Ureter (tissue), 1 donor: ENCODE data around the gene HEXB. TPM values are rescaled to one million over a fixed set of nuclear protein-coding genes. Genes with fewer than 3 reads are reported as not detected.
A peak's percentile ranks its signal among the peaks of the same experiment; 100 is the strongest.

Experiments
- DNase-seq: peaks from one replicate; pipeline ENCODE4 v3.0.0-alpha.2; 2020; ENCODE audit warnings: low spot score
- total RNA-seq: library from RNA; stranded (reverse); gene quantifications from one replicate; pipeline ENCODE4 v1.2.4, GENCODE V29; 2023
- donor health status: DM: yes; HTN: yes; CAD: no.

Gene HEXB
- total RNA-seq = 101 TPM

GRCh38 chr5:74684900-74685851 is at the start of gene HEXB:
Gene HEXB, plus strand, starts transcription at chr5:74685233. Its CDS starts 28 bp downstream, at chr5:74685261.
- peak; percentile 93 for DNase-seq

- no peak for DNase-seq
Observed at GRCh38 chr5:74636149-74636548, 48.9 kb upstream of the HEXB start.

GRCh38 chr5:74636552-74636951 is 48.5 kb upstream of the HEXB start:
- no peak for DNase-seq

- DNase-seq = no peak
Observed at GRCh38 chr5:74638544-74638969, 46.5 kb upstream of the HEXB start.

GRCh38 chr5:74638970-74639806 is 45.8 kb upstream of the HEXB start:
- no peak for DNase-seq

GRCh38 chr5:74639807-74640449 is 45.1 kb upstream of the HEXB start:
- no peak for DNase-seq

- DNase-seq = peak; percentile 87
Observed at GRCh38 chr5:74640450-74640953, 44.5 kb upstream of the HEXB start, which contains the start of gene ENC1. Gene ENC1, minus strand, starts transcription at chr5:74640728. Its CDS starts 4,243 bp downstream, at chr5:74636485.

GRCh38 chr5:74640954-74641734 is 43.9 kb upstream of the HEXB start:
- DNase-seq = peak; percentile 71

GRCh38 chr5:74641735-74642542 is 43.1 kb upstream of the HEXB start:
- DNase-seq = peak; percentile 61

GRCh38 chr5:74642543-74642863 is 42.5 kb upstream of the HEXB start:
- DNase-seq = no peak

GRCh38 chr5:74643111-74643562 is 41.9 kb upstream of the HEXB start:
- DNase-seq = no peak

- no peak for DNase-seq
Observed at GRCh38 chr5:74647096-74647495, 37.9 kb upstream of the HEXB start.

GRCh38 chr5:74648835-74649293 is 36.2 kb upstream of the HEXB start:
- no peak for DNase-seq

GRCh38 chr5:74649421-74649973 is 35.5 kb upstream of the HEXB start:
- no peak for DNase-seq

GRCh38 chr5:74651710-74652109 is 33.3 kb upstream of the HEXB start:
- DNase-seq = no peak

- DNase-seq = no peak
Observed at GRCh38 chr5:74652576-74652975, 32.5 kb upstream of the HEXB start.

GRCh38 chr5:74653991-74654390 is 31.0 kb upstream of the HEXB start:
- DNase-seq = no peak

GRCh38 chr5:74655206-74655605 is 29.8 kb upstream of the HEXB start:
- DNase-seq = no peak

- DNase-seq = no peak
Observed at GRCh38 chr5:74655716-74656115, 29.3 kb upstream of the HEXB start.

GRCh38 chr5:74657165-74657564 is 27.9 kb upstream of the HEXB start:
- no peak for DNase-seq
